Esophagus muscularis mucosa (tissue), 4 donors: ENCODE results near the gene LIPA. TPM values are rescaled to one million over a fixed set of nuclear protein-coding genes. Genes with fewer than 3 reads are reported as not detected.

Source experiments
- DNase-seq: peaks from one replicate; pipeline ENCODE4 v3.0.0-alpha.2; 2017; ENCODE audit errors: extremely low spot score
- H3K27ac ChIP-seq, 4 donors: fragments of 200-600 bp; sonication (generic); replicated peaks in 1 of 4; 1 replicate in 3 of 4; 2 replicates in 1 of 4; pipeline ENCODE4 v1.5.1; 2016 to 2019; ENCODE audit warnings: mild to moderate bottlenecking in 1 of 4
- H3K27me3 ChIP-seq, 4 donors: fragments of 200-600 bp; sonication (generic); one replicate each; pipeline versions ENCODE4 v1.5.1 to v1.6.0; 2016 to 2019
- H3K36me3 ChIP-seq, 4 donors: fragments of 200-600 bp; sonication (generic); one replicate each; pipeline ENCODE4 v1.5.1; 2016 to 2019
- H3K4me1 ChIP-seq, 4 donors: fragments of 200-600 bp; sonication (generic); one replicate each; pipeline ENCODE4 v1.5.1; 2016 to 2019
- H3K4me3 ChIP-seq, 4 donors: fragments of 200-600 bp; sonication (generic); 1 replicate in 2 of 4; 2 replicates in 2 of 4; pipeline ENCODE4 v1.5.1; 2016 to 2019; ENCODE audit warnings: mild to moderate bottlenecking in 4 of 4, moderate library complexity in 1 of 4
- H3K9me3 ChIP-seq, 4 donors: fragments of 200-600 bp; sonication (generic); 1 replicate in 3 of 4; 2 replicates in 1 of 4; pipeline ENCODE4 v1.5.1; 2016 to 2019
- EP300 ChIP-seq: sonication (generic); formaldehyde crosslinking; IDR thresholded peaks from one replicate; pipeline ENCODE4 v1.6.1; 2017; ENCODE audit warnings: antibody characterized with exemption
- POLR2A ChIP-seq: fragments of 450-650 bp; IDR thresholded peaks from one replicate; pipeline ENCODE4 v1.6.1; 2017; ENCODE audit warnings: antibody characterized with exemption, moderate library complexity, mild to moderate bottlenecking, low read depth
- POLR2AphosphoS5 ChIP-seq, 2 donors: sonication (generic); formaldehyde crosslinking; IDR thresholded peaks; one replicate each; pipeline ENCODE4 v1.6.1; 2017; ENCODE audit warnings: antibody characterized with exemption in 2 of 2
- WGBS: methylation state at CpG from one replicate; pipeline ENCODE4 v1.1.5; 2018; 5-methylcytosine and 5-hydroxymethylcytosine counted together
- intact Hi-C: fragments of 100-400 bp; cut with DNase I; formaldehyde crosslinking; loops from one replicate; pipeline ENCODE4 v1.15.1; 2023
- total RNA-seq, 4 donors: library from RNA; depleted of rRNA; stranded (reverse); fragments of >200 nt; gene quantifications; one replicate each; pipeline versions ENCODE4 v1.1.0 to v1.2.1, GENCODE V29; 2016
- TF ChIP-seq, protein P1 (sequence below), 3 experiments: fragments of 200-600 bp in 2 of 3; fragments of 450-650 bp in 1 of 3; sonication (generic) in 2 of 3; IDR thresholded peaks; one replicate each; pipeline ENCODE4 v1.5.1; 2017 to 2019; ENCODE audit warnings: antibody characterized with exemption in 3 of 3, mild to moderate bottlenecking in 2 of 3, moderate library complexity in 1 of 3

Gene LIPA
- total RNA-seq, 4 donors from 2014 or later, result 18.3 to 28.3 (median 24.0) TPM

DNA sequence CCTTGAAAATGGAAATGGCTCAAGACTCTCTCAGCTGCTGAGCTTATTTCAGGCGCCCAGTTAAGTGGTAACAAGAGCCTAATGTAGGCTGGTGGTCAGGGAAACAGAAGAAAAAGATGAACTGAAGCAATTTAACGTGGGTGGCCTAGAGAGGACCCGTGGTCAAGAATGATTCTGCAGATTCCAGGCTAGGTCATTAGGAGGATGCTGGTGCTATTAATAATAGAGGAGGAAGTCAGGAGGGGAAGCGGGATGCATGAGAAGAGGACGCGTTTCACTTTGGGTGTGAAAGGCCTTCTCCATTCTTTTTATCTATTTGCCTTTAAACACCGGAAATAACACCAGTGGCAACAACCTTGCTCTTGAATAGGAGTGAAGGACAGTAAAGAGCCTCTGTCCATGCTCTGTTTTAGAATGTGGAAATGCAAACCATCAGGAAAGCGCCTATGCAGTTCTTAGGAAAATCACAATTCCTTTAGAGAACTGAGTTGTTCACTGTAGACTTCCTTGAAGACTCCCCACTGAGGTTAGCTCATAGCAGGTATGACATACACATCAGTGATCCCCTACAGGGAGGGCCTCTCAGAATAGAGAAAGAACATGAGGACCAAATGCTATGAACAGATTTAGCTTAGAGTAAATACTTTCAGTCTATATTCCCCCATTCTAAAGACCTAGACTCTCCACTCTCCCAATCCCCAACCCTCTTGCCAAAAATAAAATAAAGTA lies 8.6 kb downstream of the LIPA start:
- Histone ChIP-seq H3K27ac (no peak overlapping the region), H3K4me3 (no peak overlapping the region), H3K36me3 (peaks cover 3 to 29% (median 9%) of the 10 kb centered on the region in 4 donors), H3K27me3 (no peaks in the 10 kb centered on the region), H3K4me1 (no peaks in the 10 kb centered on the region), H3K9me3 (no peaks in the 10 kb centered on the region)
- DNase-seq, result peak; percentile 62
- WGBS, result 57% methylated on average over 8 of the region's 8 CpGs
- intact Hi-C loops, result no loop called here
- TF ChIP-seq POLR2AphosphoS5 (IDR thresholded peaks at IDR 0.05) (no peak), EP300 (no peak), POLR2A (no peak)
- TF ChIP-seq, protein P1, sequence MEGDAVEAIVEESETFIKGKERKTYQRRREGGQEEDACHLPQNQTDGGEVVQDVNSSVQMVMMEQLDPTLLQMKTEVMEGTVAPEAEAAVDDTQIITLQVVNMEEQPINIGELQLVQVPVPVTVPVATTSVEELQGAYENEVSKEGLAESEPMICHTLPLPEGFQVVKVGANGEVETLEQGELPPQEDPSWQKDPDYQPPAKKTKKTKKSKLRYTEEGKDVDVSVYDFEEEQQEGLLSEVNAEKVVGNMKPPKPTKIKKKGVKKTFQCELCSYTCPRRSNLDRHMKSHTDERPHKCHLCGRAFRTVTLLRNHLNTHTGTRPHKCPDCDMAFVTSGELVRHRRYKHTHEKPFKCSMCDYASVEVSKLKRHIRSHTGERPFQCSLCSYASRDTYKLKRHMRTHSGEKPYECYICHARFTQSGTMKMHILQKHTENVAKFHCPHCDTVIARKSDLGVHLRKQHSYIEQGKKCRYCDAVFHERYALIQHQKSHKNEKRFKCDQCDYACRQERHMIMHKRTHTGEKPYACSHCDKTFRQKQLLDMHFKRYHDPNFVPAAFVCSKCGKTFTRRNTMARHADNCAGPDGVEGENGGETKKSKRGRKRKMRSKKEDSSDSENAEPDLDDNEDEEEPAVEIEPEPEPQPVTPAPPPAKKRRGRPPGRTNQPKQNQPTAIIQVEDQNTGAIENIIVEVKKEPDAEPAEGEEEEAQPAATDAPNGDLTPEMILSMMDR (IDR thresholded peaks at IDR 0.05), result no peak

DNA sequence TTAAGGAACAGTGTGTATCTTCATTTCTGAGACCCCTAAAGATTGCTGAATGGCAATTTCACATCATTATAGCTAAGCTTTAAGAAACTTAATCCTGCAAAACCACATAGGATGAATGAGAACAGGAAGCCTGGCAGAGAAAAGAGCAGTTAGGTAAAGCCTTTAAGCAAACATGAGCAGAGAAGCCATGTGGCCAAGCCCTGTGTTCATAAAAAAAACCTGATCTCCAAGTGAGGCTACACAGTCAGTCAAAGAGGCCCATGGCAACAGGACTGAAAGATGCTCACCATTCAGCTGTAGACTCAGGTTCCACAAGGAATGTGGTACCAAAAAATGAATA lies 9.3 kb downstream of the LIPA start:
- intact Hi-C loops, result no loop called here
- Histone ChIP-seq H3K36me3 (peaks cover 3 to 29% (median 9%) of the 10 kb centered on the region in 4 donors), H3K27ac (no peak overlapping the region), H3K9me3 (no peaks in the 10 kb centered on the region), H3K4me3 (no peak overlapping the region), H3K27me3 (no peaks in the 10 kb centered on the region), H3K4me1 (no peaks in the 10 kb centered on the region)
- TF ChIP-seq, protein P1 (IDR thresholded peaks at IDR 0.05), result no peak
- no peak for TF ChIP-seq EP300
- TF ChIP-seq POLR2AphosphoS5 (IDR thresholded peaks at IDR 0.05), result no peak
- no peak for TF ChIP-seq POLR2A
- peak; percentile 24 for DNase-seq

DNA sequence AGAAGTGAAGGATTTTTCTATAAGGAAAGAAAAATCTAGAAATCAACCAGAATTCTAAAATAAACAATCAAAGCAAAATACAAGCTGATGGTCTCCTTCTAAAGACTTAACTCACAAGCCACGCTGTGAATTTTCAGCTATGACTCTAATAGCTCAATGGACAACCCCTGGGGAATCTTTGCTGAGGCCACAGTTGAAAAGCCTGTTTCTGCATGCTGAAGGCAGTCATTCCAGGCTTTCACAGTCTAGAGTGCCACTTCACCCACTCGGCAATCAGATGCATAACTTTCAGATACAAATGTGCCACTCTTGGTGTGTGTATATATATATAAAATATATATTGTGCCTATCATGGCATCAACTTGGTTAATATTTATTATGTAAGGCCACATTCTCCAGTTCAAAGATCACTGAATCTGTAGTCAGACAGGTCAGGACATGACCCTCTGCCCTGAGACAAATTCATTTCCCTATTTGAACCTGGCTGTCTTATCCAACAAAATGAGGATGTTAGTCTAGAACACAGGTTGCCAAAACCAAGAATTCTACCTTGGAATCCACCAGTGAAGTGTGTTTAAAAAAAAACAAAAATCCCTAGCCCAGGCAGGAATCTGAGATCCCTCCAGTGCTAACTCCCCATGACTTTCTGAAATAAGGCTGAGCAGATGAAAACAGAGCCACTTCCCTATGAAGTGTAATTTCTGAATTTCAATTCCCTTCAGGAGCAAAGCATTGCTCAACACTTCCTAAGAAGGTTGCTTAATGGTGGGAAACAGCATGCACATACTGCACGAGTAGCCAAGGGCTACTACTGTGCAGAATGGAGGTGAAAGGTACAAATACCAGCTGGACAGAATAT lies 9.9 kb downstream of the LIPA start:
- Histone ChIP-seq H3K27ac (no peak overlapping the region), H3K4me1 (no peaks in the 10 kb centered on the region), H3K36me3 (peaks cover 3 to 29% (median 9%) of the 10 kb centered on the region in 4 donors), H3K4me3 (no peak overlapping the region), H3K27me3 (no peaks in the 10 kb centered on the region), H3K9me3 (no peaks in the 10 kb centered on the region)
- TF ChIP-seq POLR2AphosphoS5 (IDR thresholded peaks at IDR 0.05), result peak in 1 of 2 donors; percentile 22
- TF ChIP-seq, protein P1 (IDR thresholded peaks at IDR 0.05), result no peak
- no peak for TF ChIP-seq EP300
- WGBS, result 83% methylated on average over 3 of the region's 3 CpGs
- DNase-seq, result peak; percentile 60
- intact Hi-C loops, result no loop called here

DNA sequence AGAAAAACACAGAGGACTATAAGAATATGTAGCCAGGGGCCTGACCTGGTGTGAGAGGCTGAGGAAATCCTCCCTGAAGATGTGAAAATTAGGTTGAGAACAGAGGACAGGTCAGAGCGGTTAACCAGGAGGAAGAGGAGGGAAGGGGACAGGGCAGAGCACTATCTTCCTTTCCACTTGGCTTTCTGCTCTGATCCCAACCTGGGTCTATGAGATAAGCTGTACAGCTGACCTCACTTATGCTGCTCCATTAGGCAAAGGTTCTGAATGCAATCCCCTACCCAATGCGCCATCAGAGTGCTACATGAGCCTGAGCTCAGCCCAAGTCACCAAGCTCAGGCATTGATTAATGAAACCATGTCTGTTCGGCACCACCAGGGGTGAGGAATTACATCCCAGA lies 10.5 kb downstream of the LIPA start:
- no peak overlapping the region for H3K27ac ChIP-seq

More for the DNA sequence above, 10.5 kb downstream of the LIPA start:
- Histone ChIP-seq H3K4me3 (no peak overlapping the region), H3K4me1 (no peaks in the 10 kb centered on the region), H3K36me3 (peaks cover 3 to 29% (median 9%) of the 10 kb centered on the region in 4 donors), H3K27me3 (no peaks in the 10 kb centered on the region), H3K9me3 (no peaks in the 10 kb centered on the region)
- intact Hi-C loops, result no loop called here
- 98% methylated on average over 3 of the region's 3 CpGs for WGBS
- DNase-seq, result no peak
- TF ChIP-seq POLR2AphosphoS5 (IDR thresholded peaks at IDR 0.05) (no peak), EP300 (no peak), POLR2A (no peak)
- TF ChIP-seq, protein P1 (IDR thresholded peaks at IDR 0.05), result no peak
